A549 treated with CpdA at 1 μM for 4 hours (cell line): Measurements from ENCODE around the gene KDM8. TPM values are rescaled to one million over a fixed set of nuclear protein-coding genes. Genes with fewer than 3 reads are reported as not detected.

Experiments used
- total RNA-seq: library from RNA; stranded (reverse); fragments of 200-300 nt; extraction: Qiagen RNA extraction; gene quantifications from 5 replicates; pipeline ENCODE4 v1.2.3, GENCODE V29; 2022; ENCODE audit warnings: low read depth

KDM8 gene
- 2.1 to 4.1 TPM (median 3.0 TPM) in 5 replicates for total RNA-seq

DNA sequence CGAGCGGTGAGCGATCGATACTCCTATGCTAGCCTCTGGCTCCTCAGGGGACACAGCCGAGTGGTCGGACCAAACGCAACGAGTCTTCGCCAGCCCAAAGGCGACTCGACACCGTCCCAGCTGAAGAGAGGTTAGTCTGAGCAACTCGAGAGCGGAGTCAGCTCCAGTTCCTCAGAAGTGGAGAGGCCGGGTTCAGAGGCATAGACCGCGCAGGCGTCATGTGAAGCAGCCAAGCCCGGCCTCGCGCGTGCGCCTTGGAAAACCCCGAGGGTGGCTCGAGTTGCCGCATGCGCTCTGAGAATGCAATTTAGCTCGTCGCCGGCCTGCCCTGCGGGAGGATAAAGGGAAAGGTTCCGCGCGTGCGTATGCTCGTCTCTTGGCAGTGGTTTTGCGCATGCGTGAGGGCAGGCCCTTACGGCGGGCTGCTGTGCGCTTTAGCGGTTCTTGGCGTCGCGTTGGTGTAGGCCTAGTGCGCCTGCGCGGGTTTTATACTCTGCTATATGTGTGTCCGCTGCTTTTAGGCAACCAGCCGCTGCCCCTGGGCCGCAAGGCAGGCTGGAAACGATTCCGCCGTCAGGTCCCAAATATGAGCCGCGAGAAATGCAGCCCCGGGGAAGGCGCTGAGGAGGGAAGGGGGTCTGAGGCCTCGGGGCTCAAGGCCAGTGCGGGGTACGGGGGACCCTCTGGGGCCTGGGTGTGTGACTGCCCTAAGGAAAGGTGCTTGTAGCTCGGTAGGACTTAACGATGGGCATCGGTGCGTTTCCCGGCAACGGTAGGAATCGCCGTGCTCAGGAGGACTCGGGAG, at the start of gene KDM8:
Gene KDM8, plus strand, starts transcription at position 20 of the 805 bp plus-strand sequence. CDS start 6,598 bp downstream, outside the sequence.

DNA sequence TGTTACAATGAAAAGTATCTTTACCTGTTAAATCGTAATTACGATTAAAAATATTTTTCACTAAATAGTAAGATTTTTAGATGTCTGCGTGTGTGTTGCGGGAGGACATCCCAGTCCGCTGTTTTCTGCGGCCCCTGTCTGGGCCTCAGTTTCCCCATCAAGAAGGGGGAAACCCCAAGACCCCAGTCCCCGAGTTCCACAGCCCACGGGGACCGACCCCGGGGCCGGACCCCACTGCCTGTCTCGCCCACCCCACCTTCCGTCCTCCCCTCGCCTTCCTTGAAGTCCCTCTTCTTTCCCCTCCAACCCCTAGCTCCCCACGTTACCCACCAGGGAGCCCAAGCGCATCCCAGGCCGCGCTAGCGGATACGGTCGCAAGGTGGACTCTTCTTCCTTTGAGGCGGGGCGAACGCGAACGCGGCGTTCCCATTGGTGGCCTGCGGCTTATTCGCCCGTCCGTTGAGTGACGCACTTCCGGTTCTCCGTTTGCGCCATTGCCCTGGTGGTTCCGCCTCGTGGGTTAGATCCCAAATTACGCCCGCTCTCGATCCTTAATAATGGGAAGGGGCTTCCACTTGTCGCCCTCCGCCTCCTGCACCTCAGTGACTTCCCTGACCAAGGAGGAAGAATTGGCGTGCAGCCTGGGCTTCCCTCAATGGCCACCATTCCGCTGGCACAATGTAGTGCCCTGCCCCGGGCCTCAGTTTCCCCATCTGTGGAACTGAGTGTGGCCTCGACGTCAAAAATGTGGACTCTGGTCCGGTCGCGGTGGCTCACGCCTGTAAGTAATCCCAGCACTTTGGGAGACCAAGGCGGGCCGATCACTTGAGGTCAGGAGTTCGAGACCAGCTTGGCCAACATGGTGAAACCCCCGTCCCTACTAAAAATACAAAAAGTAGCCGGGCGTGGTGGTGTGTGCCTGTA, 65.3 kb downstream of the KDM8 start, which contains the start of gene NSMCE1:
Gene NSMCE1, minus strand, starts transcription at position 397 of the 924 bp plus-strand sequence. CDS start 11,202 bp downstream, outside the sequence.

Other genes starting within 250 kb of the KDM8 start
- gene C16orf82, start 136.6 kb upstream of the KDM8 start, total RNA-seq = not detected in 5 replicates
- gene NSMCE1, start 65.2 kb downstream of the KDM8 start, total RNA-seq = 52.0 to 61.8 TPM (median 60.8 TPM) in 5 replicates
- 38.9 to 50.9 TPM (median 43.0 TPM) in 5 replicates for gene IL4R, start 110.4 kb downstream of the KDM8 start, total RNA-seq
- gene IL21R, start 198.6 kb downstream of the KDM8 start, total RNA-seq = 0.02 to 0.04 TPM in 2 of 5 replicates, not detected in the others